Stimulated activated naive CD4-positive, alpha-beta T cell (primary cell): Measurements from ENCODE around the gene WDR17.
"Not testable (repeated sequence)": the region's sequence is repeated elsewhere in the genome, so short reads cannot be mapped to it uniquely, and the experiment has no call there.

Source experiments
- DNase-seq, 6 experiments: peaks; one replicate each; lab custom pipeline; 2025; lab: John Stamatoyannopoulos, UW

Gene WDR17

GRCh38 chr4:176191974-176192373 is 126.3 kb downstream of the WDR17 start:
- no peak for DNase-seq

- DNase-seq: no peak
These were observed 127.5 kb downstream of the WDR17 start for GRCh38 chr4:176193126-176193525.

- no peak for DNase-seq
These were observed 128.3 kb downstream of the WDR17 start for GRCh38 chr4:176193938-176194337.

- DNase-seq: peak; percentile 85 to 89 (median 89)
These were observed 129.7 kb downstream of the WDR17 start, which contains the start of gene SPATA4 for GRCh38 chr4:176195184-176195978. Gene SPATA4, minus strand, starts transcription at chr4:176195585. Its CDS starts 23 bp downstream, at chr4:176195562.

GRCh38 chr4:176198316-176198903 is 132.8 kb downstream of the WDR17 start:
- no peak for DNase-seq

GRCh38 chr4:176205299-176205698 is 139.7 kb downstream of the WDR17 start:
- DNase-seq: no peak

GRCh38 chr4:176207839-176208238 is 142.2 kb downstream of the WDR17 start:
- DNase-seq: no peak

GRCh38 chr4:176209535-176209934 is 143.9 kb downstream of the WDR17 start:
- DNase-seq: no peak

- DNase-seq: no peak
These were observed 144.5 kb downstream of the WDR17 start for GRCh38 chr4:176210101-176210500.

GRCh38 chr4:176210579-176211296 is 145.1 kb downstream of the WDR17 start:
- DNase-seq: no peak

- DNase-seq: not testable (repeated sequence)
These were observed 146.7 kb downstream of the WDR17 start for GRCh38 chr4:176212351-176212750.

GRCh38 chr4:176217510-176217909 is 151.9 kb downstream of the WDR17 start:
- DNase-seq: no peak

GRCh38 chr4:176222149-176222548 is 156.5 kb downstream of the WDR17 start:
- no peak for DNase-seq

- DNase-seq: no peak
These were observed 157.9 kb downstream of the WDR17 start for GRCh38 chr4:176223561-176223960.

GRCh38 chr4:176226736-176227135 is 161.1 kb downstream of the WDR17 start:
- no peak for DNase-seq

- DNase-seq: no peak
These were observed 164.0 kb downstream of the WDR17 start for GRCh38 chr4:176229645-176230044.
